IPS-15b (cell line): ENCODE results near the gene SNRNP25.
"Not testable (repeated sequence)": the region's sequence is repeated elsewhere in the genome, so short reads cannot be mapped to it uniquely, and the experiment has no call there.

Experiments used
- H3K27me3 ChIP-seq: one replicate; pipeline ENCODE4 v1.6.1; 2013; ENCODE audit warnings: low read length; ENCODE audit not compliant: control insufficient read depth, insufficient read depth
- H3K36me3 ChIP-seq: one replicate; pipeline ENCODE4 v1.6.1; 2013; ENCODE audit warnings: low read length; ENCODE audit not compliant: control insufficient read depth, insufficient read depth
- H3K4me1 ChIP-seq: one replicate; pipeline ENCODE4 v1.6.1; 2013; ENCODE audit warnings: mild to moderate bottlenecking, low read length; ENCODE audit not compliant: control insufficient read depth, insufficient read depth
- H3K4me3 ChIP-seq: one replicate; pipeline ENCODE4 v1.5.1; 2013; ENCODE audit warnings: low read depth, low read length
- H3K9ac ChIP-seq: one replicate; pipeline ENCODE4 v1.6.1; 2013; ENCODE audit warnings: low read depth, mild to moderate bottlenecking, low read length
- H3K9me3 ChIP-seq: one replicate; pipeline ENCODE4 v1.6.1; 2013; ENCODE audit warnings: mild to moderate bottlenecking, low read length; ENCODE audit not compliant: control insufficient read depth, insufficient read depth

The SNRNP25 gene

DNA sequence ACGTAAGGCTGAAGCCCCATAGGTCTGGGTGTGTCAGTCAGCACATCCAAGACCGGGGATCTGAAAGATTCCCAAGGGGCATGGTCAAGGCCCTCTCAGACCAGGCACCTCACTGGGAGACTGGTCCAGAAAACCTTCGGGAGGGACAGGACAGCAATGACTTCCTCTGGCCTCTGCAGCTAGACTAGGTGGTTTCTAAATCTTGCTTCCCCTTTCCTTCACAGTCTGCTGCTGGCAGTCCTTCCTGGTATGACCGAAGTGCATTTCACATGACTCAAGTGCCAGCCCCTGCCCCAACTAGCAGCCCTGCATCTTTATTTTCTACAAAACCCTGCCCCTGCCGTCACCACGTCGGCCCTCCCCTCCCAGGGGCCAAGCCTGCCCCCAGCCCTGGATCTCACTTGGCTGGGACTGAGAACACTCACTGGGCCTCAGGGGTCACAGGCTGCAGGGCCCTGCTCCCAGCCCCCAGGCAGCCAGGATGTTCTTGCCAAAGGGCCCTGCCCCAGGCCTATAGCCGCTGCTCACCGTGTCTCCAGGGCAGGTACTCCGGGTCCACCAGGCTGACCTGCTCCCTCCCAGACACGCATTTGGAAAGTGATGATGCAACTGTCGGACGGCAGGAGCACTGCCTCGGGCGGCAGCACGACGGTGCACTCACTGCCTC lies 18.5 kb upstream of the SNRNP25 start:
- no peaks in the 10 kb centered on the region for H3K27me3 ChIP-seq
- H3K4me1 ChIP-seq, result no peaks in the 10 kb centered on the region
- H3K9me3 ChIP-seq, result no peaks in the 10 kb centered on the region
- no peak overlapping the region for H3K9ac ChIP-seq
- peaks cover 5% of the 10 kb centered on the region for H3K36me3 ChIP-seq
- no peak overlapping the region for H3K4me3 ChIP-seq

DNA sequence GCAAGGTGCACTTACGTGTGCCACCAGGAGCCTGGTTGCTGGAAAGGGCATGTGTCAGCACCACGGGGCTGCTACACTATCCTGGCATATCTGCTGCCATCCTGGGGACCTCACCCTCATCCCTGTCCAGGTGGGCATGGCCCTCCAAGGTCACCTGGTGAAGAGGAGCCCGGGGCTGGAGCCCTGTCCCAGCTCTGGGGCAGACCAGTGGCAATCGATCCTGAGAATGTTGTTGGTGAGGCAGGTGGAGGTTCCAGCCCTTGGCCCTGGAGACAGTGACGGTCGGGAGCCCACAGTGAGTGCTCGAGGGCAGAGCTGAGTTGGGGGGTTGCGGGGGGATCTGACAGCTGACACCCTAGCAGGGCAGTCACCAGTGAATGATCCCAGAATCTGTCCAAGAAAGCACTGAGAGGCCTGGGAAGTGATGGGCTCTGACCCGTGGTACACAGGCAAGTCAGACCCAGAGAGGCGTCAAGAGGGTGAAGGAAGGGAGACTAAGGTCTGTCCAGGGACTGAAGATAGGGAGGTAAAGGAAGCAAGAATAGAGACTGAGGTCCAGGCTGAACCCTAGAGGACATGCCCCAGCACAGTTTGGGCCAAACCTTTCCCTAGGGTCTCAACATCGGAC lies 17.8 kb upstream of the SNRNP25 start:
- H3K36me3 ChIP-seq, result peaks cover 5% of the 10 kb centered on the region
- H3K27me3 ChIP-seq, result no peaks in the 10 kb centered on the region
- no peak overlapping the region for H3K9ac ChIP-seq
- no peaks in the 10 kb centered on the region for H3K4me1 ChIP-seq
- no peaks in the 10 kb centered on the region for H3K9me3 ChIP-seq
- H3K4me3 ChIP-seq, result no peak overlapping the region

DNA sequence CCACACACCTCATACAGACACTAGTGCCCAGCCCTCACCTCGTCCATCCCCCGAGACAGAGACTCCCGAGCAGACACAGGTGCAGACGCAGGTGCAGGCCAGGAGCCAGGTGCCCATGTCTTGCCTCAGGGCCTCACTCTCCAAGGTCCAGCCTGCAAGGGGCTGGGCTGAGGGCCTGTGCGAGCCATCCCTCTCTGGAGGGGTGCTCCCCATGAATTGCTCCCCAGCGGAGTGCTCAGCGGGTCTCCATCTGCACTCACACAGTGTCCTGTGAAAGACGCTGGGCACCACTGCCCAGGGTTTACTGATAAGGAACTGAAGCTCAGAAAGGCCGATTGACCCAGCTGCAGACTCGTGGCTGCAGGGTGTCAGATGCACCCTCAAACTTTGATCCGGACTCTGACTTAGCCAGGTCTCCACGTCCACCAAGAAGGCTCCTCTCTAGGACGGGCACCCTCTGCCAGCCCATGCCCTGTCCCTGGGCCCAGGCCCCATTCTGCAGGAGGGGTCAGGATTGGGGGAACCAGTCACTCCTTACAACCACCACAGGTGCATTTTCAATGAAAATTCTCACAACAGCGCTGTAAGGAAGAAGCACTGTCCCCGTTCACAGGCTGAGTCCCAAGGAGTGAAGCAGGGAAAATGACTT lies 17.2 kb upstream of the SNRNP25 start:
- no peak overlapping the region for H3K4me3 ChIP-seq
- H3K9ac ChIP-seq, result no peak overlapping the region
- H3K36me3 ChIP-seq, result peaks cover 9% of the 10 kb centered on the region
- H3K4me1 ChIP-seq, result no peaks in the 10 kb centered on the region
- no peaks in the 10 kb centered on the region for H3K27me3 ChIP-seq
- no peaks in the 10 kb centered on the region for H3K9me3 ChIP-seq

DNA sequence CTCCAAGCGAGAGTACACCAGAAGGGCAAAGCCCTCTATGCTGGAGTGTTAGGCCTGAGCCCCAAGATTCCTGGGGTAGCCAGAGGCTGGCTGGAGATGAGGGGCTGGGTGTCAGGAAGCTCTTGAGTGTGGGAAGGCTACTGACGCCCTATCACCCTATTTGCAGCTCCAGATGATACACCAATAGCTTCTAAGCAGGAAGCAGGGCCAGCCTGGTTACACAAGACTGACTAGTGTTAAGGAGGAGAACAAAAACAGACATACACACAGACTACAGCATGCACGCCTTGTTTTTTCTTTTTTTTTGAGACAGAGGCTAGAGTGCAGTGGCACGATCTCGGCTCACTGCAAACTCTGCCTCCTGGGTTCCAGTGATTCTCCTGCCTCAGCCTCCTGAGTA lies 16.1 kb upstream of the SNRNP25 start:
- no peaks in the 10 kb centered on the region for H3K4me1 ChIP-seq

DNA sequence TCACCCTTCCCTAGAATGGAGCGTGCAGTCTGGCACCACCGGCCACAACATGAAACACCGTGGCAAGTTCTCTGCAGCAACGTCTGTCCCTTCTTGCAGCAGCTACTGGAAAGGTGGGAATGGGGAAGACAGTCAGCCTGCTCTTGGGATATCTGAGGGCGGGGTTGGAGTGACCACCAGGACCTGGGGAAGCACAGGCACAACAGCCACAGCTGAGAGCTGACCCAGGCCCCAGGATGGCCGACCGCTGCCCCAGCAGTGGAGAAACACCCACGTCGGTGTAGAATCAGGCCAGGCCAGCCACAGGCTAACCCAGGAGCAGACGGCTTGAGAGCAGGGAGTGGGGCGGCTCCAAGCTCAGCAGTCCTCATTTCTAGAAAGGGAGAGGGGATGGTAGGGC lies 15.4 kb upstream of the SNRNP25 start:
- H3K4me3 ChIP-seq, H3K4me1 ChIP-seq, H3K9me3 ChIP-seq, H3K27me3 ChIP-seq, H3K9ac ChIP-seq: not testable (repeated sequence)
- peaks cover 10% of the 10 kb centered on the region for H3K36me3 ChIP-seq

More for the DNA sequence above, 16.1 kb upstream of the SNRNP25 start:
- no peaks in the 10 kb centered on the region for H3K27me3 ChIP-seq
- no peak overlapping the region for H3K4me3 ChIP-seq
- peaks cover 10% of the 10 kb centered on the region for H3K36me3 ChIP-seq
- no peaks in the 10 kb centered on the region for H3K9me3 ChIP-seq
- no peak overlapping the region for H3K9ac ChIP-seq

DNA sequence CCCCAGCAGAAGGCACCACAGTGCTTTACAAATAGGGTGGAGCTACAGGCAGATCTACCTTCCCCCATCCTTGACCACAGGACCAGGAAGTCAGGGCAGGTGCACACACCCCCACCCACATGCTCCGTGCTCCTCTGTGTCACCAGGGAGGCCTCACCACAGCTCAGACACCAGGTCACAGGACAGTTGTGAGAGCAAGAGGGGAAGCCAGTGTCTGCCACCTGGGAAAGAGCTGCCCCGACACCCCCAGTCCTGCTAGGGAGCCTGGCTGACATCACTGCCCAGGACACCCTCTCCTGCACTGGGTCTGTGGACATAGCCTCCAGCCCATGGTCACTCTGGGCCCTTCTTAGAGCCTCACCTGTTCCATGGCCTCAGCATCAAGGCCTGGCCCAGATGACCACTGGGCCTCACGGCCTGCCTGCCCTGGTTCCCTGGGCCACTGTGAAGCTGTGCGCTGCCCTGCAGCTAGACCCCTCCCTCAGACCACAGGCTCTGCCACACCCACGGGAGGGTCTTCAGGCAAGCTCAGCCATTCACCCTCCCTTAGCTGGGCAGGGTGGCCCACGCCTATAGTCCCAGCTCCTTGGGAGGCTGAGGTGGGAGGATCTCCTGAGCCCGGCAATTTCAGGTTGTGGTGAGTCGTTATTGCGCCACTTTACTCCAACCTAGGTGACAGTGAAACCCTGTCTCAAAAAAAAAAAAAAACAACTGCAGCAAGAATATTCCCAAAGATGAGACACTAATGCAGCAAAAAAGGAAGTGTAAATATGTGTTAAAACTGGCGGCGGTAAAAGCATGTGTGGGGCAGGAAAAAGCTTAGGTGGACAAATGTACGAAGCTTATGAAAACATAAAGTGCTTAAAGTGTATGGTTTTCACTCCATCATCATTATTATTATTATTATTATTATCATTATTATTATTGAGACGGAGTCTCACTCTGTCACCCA lies 14.4 kb upstream of the SNRNP25 start:
- no peak overlapping the region for H3K4me3 ChIP-seq
- peaks cover 13% of the 10 kb centered on the region for H3K36me3 ChIP-seq
- no peaks in the 10 kb centered on the region for H3K4me1 ChIP-seq
- no peaks in the 10 kb centered on the region for H3K27me3 ChIP-seq
- H3K9ac ChIP-seq, result no peak overlapping the region
- no peaks in the 10 kb centered on the region for H3K9me3 ChIP-seq

DNA sequence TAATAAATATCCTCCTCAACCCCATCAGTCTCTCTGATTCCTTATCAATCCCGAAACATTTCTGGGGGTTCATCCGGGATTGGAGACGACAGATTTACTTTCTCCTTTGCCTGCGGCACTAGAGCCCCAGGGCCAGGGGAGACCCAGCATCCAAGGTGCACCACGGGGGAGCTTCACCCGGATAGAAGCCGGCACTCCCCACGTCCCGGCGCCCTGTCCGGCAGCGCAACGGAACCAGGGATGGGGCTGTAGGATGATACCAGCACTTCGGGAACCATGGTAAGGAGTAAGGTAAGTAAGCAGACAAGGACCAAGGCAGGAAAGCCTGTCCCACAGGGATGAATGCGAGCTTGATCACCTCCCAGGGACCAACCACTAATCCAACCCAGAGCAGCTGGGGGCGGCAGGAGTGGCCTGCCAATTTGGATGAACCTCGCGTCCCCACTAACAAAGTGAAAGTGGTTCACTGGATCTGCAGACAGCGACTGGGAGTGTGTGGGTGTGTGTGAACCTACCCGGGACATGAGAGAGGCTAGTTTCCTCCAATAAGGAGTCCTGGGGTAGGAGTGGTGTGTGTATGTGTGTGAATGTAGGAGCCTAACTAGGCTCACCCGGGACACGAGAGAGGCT lies 12.1 kb upstream of the SNRNP25 start:
- Histone ChIP-seq H3K9ac (no peak overlapping the region), H3K9me3 (no peaks in the 10 kb centered on the region), H3K4me3 (no peak overlapping the region), H3K4me1 (no peaks in the 10 kb centered on the region), H3K27me3 (no peaks in the 10 kb centered on the region), H3K36me3 (peaks cover 23% of the 10 kb centered on the region)

DNA sequence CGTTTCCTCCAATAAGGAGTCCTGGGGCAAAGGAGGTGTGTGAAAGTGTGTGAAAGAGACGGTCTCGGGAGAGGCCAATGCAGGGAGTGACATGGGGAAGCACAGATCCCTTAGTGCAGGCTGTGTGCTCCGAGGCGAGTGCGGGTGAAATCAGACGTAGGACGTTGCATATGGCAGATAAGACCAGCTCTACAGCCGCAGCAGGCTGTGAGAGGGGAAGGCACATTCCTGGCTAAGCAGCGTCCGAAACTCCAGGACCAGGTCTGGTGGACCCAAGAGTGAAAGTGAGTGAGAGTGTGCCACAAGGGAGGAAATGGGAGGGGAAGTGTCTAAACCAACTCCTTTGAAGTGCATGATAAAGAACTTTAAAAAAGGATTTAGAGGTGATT lies 11.6 kb upstream of the SNRNP25 start:
- H3K36me3 ChIP-seq, result peaks cover 24% of the 10 kb centered on the region
- no peaks in the 10 kb centered on the region for H3K27me3 ChIP-seq
- no peak overlapping the region for H3K9ac ChIP-seq
- H3K9me3 ChIP-seq, result no peaks in the 10 kb centered on the region
- H3K4me1 ChIP-seq, result no peaks in the 10 kb centered on the region
- no peak overlapping the region for H3K4me3 ChIP-seq

DNA sequence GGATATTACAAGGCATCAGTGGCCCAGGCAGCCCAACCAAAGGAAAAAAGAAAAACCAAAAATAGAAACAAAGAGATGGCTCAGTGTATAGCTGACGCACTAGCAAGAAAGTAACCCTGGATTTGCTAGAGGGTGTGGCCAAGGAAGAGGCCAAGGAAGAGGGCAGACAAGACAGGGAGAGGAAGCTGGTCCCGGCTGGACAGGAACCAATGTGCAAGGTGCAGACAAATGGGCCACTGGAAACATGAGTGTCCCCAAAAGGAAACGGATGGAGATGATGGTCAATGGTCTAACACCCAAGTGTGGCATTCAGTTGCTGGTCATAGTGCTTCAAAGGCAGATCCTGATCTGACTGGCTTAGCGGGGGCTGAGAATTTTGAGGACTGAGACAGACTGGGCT lies 10.9 kb upstream of the SNRNP25 start:
- Histone ChIP-seq H3K27me3 (no peaks in the 10 kb centered on the region), H3K9me3 (no peaks in the 10 kb centered on the region), H3K36me3 (peaks cover 27% of the 10 kb centered on the region), H3K4me3 (no peak overlapping the region), H3K9ac (no peak overlapping the region), H3K4me1 (no peaks in the 10 kb centered on the region)

DNA sequence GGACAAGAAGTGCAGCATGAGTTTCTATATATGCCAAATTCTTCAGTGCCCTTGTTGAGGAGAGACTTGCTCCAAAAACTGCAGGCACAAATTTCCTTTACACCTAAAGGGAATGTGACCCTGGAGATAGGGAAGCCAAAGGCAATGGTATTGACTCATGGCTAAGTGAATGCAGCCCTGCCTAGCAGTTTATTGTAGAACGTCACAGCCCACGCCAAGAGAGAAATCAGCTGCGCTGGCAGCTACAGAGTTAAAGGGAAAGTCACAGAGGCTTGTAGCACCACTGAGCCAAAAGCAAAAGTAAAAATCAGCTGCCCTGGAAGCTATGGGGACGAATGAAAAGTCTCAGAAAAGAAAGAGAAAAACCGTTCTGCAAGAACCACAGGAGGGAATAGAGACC lies 10.3 kb upstream of the SNRNP25 start:
- H3K27me3 ChIP-seq, result no peaks in the 10 kb centered on the region
- H3K4me3 ChIP-seq, result no peak overlapping the region
- H3K9ac ChIP-seq, result no peak overlapping the region
- H3K36me3 ChIP-seq, result peaks cover 27% of the 10 kb centered on the region
- no peaks in the 10 kb centered on the region for H3K9me3 ChIP-seq
- no peaks in the 10 kb centered on the region for H3K4me1 ChIP-seq

DNA sequence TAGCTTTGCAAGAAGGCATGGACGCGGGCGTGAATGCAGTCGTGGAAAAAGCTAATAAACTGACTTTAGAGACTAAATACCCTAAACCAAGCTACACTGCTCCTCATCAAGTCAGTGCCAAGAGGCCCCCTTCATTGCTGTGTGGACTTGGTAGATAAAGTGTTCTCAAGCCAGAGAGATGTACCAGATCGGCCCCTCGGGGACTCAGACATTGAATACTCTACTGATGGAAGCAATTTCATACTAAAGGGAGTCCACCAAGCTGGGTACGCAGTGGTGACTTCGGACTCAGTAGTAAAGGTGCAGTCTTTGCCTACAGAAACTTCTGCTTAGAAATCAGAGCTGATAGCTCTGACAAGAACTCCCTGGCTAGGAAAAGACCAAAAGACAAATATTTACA lies 9.0 kb upstream of the SNRNP25 start:
- Histone ChIP-seq H3K9me3 (no peaks in the 10 kb centered on the region), H3K4me3 (no peak overlapping the region), H3K27me3 (no peaks in the 10 kb centered on the region), H3K9ac (no peak overlapping the region), H3K36me3 (peaks cover 28% of the 10 kb centered on the region), H3K4me1 (no peaks in the 10 kb centered on the region)
